Hematopoietic multipotent progenitor cell treated with erythropoietin and hydrocortisone succinate and interleukin-3 and kit ligand, for 6 days (in vitro differentiated cells): ENCODE results near the gene LIN7B.
"Not testable (repeated sequence)": the region's sequence is repeated elsewhere in the genome, so short reads cannot be mapped to it uniquely, and the experiment has no call there.

ENCODE experiments used
- DNase-seq: peaks from one replicate; pipeline ENCODE4 v3.0.0-alpha.2; 2015

The LIN7B gene

GRCh38 chr19:49146408-49146770 lies 32.2 kb downstream of the LIN7B start:
- DNase-seq, result not testable (repeated sequence)

DNA sequence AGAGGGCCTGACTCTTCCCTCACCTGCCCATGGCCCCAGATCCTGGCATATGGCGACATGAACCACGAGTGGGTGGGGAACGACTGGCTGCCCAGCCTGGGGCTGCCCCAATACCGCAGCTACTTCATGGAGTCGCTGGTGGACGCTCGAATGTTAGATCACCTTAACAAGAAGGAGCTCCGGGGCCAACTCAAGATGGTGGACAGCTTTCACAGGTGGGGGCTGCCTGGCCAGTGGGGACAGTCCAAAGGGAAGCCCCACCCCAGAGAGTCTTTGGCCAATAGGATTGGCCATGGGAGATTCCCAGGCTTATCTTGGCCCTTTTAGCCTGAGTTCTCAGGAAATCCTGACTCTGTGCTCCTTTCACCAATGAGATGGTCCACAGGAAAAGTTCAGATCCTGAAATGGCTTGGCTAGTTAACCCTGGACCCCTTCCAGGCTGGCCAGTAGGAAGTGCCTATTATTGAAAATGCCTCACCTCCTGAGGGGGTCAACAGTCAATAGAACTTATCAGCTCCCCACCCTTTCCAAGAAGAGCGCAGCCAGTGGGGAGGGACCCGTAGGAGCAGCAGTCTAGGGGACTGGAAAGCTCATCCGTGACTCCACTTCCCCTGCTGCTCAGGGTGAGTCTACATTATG lies 34.0 kb downstream of the LIN7B start:
- DNase-seq, result no peak

GRCh38 chr19:49148784-49149651 lies 34.8 kb downstream of the LIN7B start:
- peak; percentile 99 for DNase-seq

DNA sequence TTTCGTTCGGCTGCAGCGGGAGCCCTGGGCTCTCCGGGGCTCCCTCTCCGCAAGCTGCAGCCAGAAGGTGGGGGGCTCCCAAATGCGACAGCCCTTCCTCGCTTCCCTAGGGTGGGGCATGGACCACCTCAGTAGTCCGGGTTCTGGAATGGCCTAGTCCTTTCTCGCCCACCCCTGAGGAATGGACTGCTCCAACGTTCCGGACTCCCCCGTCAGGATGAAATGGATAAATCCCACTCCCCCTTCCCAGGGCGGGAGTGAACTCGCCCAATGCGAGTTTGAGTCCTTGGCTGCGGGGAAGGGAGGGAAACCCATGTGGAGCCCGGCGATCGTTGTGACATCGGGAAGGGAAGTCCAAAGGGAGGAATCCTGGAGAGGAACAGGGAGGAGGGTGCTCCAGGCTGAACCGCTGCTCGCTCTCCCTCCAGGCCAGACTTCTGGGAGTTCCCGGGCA lies 35.5 kb downstream of the LIN7B start:
- DNase-seq, result peak; percentile 79

GRCh38 chr19:49150106-49150943 lies 36.2 kb downstream of the LIN7B start:
- peak; percentile 81 for DNase-seq

DNA sequence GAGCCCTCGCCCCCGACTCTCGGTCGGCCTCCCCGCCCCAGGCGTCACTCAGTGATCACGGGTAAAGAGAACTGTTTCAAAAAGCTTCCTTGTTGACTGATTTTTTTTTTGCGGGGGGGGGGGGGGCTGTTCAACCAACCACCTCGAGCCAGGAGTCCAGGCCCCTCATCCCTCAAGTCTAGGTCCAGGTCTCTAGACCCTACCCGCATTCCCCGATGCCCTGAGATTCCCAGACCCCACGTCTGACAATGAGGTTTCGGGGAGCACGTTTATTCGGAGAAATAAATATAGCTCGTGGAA lies 36.7 kb downstream of the LIN7B start:
- DNase-seq, result no peak

DNA sequence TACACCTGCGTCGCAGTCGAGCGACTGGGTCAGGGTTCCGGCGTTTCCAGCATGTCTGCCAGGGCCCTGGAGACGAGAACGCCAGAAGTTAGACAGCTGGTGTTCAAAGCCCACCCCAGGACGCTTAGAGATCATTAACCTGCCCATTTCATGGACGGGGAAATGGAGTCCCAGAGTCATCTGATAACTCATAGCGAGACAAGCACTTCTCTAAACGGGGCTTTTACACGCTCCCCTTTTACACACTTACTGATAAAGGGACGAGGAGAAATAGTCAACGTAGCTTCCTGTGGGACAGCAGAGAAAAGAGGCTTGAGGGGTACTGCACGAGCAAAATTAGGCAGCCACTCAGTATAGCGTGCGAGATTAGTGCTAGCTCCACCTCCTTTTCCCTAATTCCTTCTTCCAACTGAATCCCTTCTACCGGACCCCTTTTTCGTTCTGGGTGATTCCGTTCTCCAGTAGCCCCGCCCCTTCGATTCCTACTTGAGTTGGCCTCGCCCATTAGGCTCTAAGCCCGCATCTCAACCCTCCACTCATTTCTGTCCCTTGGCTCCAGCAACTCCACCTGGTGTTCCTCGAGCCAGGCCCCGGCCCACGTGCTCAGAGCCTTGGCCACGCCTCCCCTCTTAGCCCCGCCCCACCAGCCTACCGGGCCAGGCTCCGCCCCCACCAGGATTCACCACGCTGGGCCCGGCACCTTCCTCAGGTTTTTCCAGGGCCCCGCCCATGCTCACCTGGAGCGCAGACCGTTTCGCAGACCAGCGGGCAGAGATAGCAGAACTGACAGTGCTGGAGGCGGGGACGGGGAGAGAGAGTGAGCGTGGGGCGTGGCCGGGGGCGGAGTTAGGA lies 37.3 kb downstream of the LIN7B start:
- peak; percentile 68 for DNase-seq

DNA sequence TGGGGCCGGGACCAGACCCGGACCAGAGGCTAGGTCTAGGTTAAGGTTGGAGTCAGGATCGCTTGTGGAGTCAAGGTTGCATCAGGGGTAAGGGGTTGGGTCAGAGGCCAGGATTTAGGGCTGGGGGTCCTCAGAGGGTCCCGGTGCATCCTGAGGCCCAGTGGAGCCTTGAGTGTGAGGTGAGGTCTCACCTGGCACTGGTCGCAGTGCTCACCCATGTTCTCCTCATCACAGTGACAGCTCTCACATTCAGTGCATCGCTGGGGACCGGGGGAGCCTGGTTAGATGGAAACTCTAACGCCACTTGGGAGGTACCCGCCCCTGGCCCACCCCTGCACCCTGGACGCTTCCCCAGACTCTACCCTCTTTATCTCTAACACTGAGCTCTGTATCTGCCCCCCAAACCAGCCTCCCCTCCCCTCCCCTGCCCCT lies 38.0 kb downstream of the LIN7B start:
- no peak for DNase-seq

DNA sequence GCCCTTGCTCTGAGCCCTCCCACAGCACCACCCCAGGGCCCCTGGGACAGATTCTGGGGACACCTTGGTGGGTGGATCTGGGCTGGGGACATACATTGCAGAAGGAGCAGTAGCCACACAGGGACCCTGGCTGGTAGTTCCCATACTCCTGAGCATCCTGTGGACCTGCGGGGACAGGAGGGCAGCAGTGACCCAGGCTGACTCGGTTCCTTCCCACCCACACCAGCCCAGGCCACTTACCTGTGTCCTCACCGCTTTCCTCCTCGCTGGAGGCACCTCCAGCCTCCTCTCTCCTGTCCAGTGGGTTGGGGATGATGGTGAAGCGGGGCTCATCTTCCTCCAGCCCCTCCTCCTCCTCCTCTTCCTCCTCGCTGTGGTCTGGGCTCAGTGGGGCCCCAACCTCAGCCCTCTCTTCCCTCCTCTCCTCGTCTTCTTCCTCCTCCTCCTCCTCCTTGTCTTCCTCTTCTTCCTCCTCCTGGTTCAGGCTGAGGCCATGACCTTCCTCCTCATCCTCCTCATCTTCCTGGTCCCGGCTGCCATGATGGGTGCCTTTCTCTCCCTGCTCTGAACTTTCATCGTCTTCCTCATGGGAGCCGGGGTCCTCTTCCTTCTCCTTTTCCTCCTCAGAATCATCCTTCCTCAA lies 39.1 kb downstream of the LIN7B start:
- DNase-seq, result no peak

DNA sequence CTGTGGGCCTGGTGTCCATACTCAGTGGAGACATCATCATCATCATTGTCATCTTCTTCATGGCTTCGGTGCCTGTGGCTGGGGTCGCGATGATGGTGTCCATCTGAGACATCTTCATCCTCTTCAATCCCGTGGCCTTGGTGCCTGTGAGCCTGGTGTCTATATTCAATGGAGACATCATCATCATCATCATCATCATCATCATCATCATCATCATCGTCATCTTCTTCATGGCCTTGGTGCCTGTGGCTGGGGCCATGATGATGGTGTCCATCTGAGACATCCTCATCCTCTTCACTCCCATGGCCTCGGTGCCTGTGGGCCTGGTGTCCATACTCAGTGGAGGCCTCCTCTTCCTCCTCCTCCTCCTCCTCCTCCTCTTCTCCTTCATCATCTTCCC lies 40.1 kb downstream of the LIN7B start:
- no peak for DNase-seq

DNA sequence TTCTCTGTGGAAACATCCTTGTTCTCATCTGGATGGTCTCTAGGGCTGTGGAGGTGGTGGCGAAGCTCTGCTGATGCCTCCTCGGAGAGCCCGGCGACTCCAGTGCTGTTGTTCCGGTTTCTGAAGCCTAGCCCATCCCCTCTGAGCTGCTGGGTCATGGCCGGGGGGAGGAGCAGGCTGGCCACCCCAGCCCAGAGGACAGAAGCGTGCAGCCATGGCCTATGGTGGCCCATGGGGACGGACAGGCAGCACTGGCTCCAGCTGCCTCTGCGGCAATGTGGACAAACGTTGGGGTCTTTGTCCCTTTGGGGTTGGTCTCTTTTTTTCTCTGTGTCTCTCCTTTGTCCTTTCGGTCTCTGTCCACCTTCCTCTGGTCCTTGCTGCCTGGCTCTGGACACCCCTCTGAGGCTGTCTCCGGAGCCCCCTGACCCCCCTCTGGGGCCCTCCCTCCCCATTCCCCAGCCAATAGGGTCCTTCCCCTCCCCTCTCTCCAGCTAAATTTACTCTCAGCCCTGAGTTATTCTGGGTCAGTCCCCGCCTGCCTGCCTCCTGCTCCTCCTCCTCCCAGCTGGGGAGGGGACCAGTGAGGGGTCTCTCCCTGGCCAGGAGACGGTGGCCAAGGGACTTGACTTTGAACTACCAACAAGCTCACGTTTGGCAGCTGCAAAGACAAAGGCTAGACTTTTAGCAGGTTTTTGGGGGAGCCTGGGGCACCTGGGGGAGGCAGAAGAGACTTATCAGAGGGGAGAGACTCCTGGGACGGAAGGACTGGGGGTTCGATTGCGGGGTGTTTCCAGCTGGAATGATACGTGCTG lies 41.0 kb downstream of the LIN7B start, which contains the start of gene HRC:
Gene HRC (minus strand): TSS at position 392 of the 815 bp plus-strand sequence. CDS start 159 bp downstream, at position 233.
- DNase-seq, result no peak

DNA sequence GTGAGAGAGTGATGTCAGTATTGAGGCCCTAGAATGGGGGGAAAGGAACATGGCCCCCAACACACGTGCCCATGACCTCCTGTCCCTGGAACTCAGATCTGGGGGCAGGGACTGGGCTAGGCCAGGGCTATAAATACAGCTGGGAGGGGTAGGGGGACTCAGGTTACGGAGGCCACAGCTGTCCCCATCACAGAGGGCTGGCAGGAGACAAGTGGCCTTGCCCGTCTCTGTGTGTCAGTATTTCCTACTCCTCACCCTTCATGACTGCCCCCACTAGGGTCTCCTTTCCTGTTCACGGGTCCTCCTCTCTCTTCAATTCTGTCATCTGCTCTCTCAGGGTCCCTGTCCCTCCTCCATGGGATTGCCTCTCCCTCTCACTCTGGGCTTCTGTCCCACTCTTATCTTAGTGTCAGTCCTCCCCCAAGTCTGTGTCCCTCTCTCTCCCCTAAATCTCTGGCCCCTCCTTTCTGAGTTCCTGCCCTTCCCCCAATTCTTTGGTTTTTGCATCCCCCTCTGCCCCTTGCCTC lies 41.7 kb downstream of the LIN7B start:
- DNase-seq, result peak; percentile 17

- DNase-seq, result peak; percentile 87
These were observed 43.5 kb downstream of the LIN7B start, which contains the start of gene TRPM4 for GRCh38 chr19:49157445-49158224. TSS of gene TRPM4 (plus strand) at chr19:49157792. CDS start at chr19:49157867, 75 bp downstream.

GRCh38 chr19:49160450-49161189 lies 46.5 kb downstream of the LIN7B start:
- DNase-seq, result no peak

DNA sequence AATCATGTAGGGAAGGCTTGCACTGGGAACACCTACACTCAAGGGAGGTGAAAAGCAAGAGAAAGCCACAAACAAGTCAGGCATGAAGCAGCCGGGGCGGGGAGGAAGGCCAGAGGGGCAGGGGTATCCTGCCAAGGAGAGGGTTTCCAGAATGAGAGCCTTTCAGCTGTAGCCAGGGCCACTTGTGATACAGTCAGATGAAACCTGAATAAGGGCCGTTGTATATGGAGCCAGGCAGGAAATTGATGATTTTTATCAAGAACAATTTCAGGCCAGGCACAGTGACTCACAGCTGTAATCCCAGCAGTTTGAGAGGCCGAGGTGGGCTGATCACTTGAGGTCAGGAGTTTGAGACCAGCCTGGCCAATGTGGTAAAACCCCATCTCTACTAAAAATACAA lies 47.8 kb downstream of the LIN7B start:
- no peak for DNase-seq

DNA sequence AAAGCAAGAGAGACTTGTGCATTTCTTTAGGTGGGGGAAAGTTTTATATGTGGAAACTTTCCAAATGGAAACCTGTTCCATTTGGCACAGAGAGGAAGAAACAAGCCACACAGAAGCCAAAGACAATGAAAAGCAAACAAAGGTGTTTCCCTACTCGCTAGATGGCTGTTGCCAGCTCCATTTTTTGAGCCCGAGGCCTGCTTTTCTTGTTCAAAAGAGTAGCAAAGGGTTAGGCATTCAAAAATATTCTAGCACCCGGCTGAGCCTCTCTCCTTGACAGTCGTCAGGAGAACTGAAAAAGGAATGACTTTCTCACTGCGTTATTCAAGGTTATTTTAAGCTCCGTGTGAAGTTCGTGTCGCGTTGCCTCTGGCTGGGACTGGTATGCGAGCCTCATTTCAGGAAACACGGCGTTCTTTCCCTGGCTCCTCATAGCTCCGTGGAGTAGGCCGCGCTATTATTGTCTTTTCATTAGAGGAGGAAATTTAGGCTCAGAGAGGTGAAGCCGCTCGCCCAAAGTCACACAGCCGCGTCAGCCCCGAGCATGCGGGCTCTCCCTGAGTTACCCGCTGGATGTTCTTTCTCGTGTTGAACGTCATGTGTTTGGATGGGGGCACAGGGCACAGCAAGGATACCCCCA lies 51.1 kb downstream of the LIN7B start:
- DNase-seq, result no peak

- no peak for DNase-seq
These were observed 51.7 kb downstream of the LIN7B start for GRCh38 chr19:49165865-49166301.

DNA sequence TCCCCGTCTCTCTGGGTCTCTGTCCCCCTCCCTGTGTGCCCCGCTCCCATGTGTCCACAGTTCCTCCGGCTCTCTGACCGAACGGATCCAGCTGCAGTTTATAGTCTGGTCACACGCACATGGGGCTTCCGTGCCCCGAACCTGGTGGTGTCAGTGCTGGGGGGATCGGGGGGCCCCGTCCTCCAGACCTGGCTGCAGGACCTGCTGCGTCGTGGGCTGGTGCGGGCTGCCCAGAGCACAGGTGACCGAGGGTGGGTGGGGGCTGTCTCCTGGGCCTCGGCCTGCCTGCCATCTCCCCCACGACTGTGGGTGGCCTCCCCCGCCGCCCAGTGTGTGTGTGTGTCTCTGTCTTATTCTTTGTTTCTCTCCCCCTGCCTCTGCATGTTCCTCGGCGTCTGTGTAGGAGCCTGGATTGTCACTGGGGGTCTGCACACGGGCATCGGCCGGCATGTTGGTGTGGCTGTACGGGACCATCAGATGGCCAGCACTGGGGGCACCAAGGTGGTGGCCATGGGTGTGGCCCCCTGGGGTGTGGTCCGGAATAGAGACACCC lies 53.8 kb downstream of the LIN7B start:
- DNase-seq, result no peak
